H54 (cell line): ENCODE data around the gene ARHGEF18.
"Not testable (repeated sequence)": the region's sequence is repeated elsewhere in the genome, so short reads cannot be mapped to it uniquely, and the experiment has no call there.

Source experiments
- DNase-seq: peaks from one replicate; pipeline ENCODE4 v3.0.0; 2011; ENCODE audit warnings: low spot score, mixed read lengths; ENCODE audit not compliant: insufficient read length
- FAIRE-seq: peaks from 3 replicates; lab custom pipeline; 2011; peaks lifted over from hg19 to GRCh38; lab: Jason Lieb, UNC
- POLR2A ChIP-seq: IDR thresholded peaks from 2 replicates; pipeline ENCODE4 v1.6.1; 2011; ENCODE audit warnings: low read depth, mild to moderate bottlenecking, low read length

The ARHGEF18 gene

DNA sequence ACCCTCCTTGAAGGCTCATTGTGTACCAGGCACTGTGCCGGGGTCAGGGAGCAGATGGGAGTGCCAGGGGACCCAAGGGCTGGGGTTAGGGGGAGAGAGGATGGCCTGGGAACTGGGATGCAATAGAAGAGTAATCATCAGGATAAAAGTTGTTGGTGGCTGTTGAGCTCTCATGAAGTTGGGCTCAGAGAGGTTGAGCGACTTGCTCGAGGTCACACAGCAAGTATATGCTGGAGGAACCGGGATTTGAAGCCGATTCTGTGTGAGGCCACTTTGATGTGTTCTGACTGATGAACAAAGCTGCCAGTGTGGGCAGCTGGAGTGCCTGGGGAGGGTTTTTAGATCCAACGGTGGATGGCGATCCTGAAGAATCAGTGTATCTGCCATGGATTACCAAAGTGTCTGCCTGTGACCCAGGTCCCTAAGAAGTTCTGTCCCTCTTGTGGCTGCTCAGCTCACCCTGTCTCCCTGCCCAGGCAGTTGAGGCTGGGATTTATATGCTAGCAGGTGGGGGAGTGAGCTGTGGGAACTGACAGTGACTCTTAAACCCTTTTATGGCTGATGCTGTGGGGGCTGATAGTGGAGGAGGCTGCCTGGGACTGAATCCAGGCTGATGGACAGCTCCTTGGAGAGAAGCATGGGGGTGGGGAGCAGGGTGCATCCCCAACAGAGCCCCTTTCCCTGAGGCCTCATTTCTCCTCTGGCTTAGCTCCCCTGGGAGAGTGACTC is 8.3 kb downstream of the ARHGEF18 start:
- DNase-seq (no peak), FAIRE-seq (no peak)
- no peak for TF ChIP-seq POLR2A

DNA sequence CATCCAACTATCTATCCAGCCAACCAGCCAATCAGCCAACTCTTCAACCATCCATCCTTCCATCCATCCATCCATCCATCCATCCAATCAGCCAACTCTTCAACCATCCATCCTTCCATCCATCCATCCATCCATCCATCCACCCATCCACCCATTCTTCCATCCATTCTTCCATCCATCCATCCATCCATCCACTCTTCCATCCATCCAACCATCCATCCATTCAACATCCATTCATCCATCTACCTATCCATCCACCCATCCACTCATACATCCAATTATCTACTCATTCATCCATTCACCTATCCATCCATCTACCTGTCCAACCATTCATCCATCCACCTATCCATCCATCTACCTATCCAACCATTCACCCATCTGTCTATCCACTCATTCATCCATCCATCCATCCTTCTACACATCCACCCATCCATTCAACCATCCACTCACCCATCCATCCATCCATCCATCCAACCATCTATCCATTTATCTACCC is 9.4 kb downstream of the ARHGEF18 start:
- no peak for FAIRE-seq

DNA sequence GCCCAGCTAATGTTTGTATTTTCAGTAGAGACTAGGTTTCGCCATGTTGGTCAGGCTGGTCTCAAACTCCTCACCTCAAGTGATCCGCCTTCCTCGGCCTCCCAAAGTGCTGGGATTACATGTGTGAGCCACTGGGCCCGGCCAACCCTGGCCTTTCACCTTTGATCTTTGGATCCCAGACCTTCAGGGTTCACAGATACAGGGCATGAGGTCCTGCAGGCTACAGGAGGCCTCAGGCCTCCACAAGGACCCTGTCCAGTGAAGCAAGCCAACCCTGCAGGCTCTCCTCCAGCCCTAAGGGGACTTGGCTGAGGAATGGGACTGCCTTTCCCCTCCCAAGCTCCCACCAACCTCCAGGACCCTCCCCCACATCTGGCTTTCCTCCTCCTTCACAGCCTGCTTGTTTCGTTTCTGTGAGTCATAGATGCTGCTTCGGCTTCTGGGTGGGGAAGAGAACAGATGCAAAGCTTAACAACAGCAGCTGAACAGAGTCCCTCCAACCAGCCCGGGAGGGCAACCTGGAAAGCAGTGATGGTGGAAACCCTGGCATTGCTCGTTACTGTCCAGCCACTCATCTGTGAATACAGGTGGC is 11.8 kb downstream of the ARHGEF18 start:
- DNase-seq (no peak), FAIRE-seq (no peak)
- TF ChIP-seq POLR2A, result no peak

More for the DNA sequence above, 9.4 kb downstream of the ARHGEF18 start:
- TF ChIP-seq POLR2A, result no peak
- DNase-seq, result no peak

DNA sequence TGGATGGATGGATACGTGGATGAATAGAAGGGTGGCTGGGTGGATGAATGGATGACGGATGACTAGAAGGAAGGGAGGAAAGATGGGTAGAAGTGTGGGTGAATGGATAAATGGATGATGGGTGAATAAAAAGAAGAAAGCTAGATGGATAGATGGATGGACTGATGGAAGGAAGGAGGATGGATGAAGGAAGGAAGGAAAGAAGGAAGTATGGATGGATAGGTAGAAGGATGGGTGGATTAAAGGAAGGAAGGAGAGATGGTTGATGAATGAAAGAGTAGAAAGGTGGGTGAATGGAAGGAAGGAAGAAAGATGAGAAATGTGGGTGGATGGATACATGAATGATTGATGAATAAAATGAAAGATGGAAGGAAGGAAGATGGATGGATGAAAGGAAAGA is 14.5 kb downstream of the ARHGEF18 start:
- TF ChIP-seq POLR2A, result no peak
- DNase-seq, result no peak
- no peak for FAIRE-seq

DNA sequence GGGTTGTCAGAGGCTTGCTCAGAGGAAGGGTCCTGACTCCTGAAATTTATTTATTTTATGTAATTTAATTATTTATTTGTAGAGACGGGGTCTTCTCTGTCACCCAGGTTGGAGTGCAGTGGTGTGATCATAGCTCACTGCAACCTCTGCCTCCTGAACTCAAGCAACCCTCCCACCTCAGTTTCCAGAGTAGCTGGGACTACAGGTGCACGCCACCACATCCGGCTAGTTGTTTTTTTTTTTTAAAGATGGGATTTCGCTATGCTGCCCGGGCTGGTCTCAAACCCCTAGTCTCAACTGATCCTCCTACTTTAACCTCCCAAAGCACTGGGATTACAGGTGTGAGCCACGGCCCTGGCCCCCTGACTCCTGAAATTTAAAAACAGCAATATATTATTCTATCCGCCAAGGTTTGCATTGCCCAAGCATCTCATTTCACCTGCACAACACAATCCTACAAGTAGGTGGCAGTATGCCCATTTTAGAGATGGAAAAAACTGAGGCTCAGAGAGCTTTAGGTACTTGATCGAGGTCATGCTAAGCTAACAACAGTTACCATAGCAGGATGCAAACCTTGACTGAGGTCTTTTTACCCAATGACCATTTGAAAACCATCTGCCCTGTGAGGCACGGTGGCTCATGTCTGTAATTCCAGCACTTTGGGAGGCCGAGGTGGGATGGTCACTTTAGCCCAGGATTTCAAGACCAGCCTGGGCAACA is 18.1 kb downstream of the ARHGEF18 start:
- FAIRE-seq (no peak), DNase-seq (no peak)
- no peak for TF ChIP-seq POLR2A

DNA sequence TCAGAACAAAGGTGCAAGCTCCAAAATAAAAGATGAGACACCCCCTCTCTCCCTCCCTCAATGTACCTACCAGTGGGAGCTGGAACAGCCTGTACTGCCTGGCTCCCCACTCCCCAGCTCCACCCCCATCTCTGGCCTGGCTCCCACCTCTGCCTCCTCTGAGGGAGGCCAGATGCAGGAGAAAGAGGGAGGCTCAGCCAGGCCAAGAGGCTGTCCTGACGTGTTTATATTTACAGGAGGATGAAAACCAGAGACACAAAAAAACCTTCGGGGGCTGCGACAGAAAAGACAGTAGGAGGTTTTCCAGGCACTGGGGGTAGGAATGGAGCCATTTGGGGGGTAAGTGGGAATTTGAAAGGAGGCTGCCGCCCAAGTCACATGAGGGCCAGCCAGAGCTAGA is 19.7 kb downstream of the ARHGEF18 start:
- FAIRE-seq (no peak), DNase-seq (no peak)
- TF ChIP-seq POLR2A, result no peak

DNA sequence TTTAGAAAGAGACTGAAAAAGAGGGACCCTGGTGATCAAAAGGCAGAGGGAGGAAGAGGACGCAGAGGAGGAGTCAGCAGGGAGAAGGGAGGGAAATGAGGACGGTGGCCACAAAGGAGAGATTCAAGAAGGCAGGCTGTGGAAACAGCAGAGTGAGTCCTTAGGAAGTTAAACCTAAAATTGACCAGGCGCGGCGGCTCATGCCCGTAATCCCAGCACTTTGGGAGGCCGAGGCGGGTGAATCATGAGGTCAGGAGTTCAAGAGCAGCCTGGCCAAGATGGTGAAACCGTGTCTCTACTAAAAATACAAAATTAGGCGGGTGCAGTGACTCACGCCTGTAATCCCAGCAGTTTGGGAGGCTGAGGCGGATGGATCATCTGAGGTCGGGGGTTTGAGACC is 20.1 kb downstream of the ARHGEF18 start:
- FAIRE-seq, DNase-seq: not testable (repeated sequence)

DNA sequence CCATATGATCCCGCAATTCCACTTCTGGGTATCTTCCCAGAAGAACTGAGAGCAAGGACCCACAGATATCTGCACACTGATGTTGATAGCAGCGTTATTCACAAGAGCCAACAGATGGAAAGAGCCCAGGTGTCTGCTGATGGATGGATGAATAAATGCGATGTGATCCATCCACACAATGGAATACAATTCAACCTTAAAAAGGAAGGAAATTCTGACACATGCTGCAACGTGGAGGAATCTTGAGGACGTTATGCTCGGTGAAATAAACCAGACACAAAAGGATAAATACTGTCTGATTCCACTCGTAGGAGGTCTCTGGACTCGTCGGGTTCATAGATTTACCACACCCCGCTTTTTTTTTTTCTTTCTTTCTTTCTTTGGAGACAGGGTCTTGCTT is 21.8 kb downstream of the ARHGEF18 start:
- no peak for FAIRE-seq
- no peak for DNase-seq
- TF ChIP-seq POLR2A, result no peak

DNA sequence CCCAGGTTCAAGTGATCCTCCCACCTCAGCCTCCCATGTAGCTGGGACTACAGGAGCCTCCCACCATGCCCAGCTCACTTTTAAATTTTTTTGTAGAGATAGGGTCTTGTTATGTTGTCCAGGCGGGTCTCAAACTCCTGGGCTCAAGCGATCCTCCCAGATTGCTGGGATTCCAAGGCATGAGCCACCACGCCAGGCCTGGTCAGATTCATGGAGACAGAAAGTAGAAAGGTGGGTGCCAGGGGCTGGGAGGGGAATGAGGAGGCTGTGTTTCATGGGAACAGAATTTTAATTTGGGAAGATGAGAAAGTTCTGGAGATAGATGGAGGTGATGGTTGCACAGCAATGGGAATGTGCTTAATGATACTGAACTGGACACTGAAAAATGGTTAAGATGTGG is 22.3 kb downstream of the ARHGEF18 start:
- DNase-seq (no peak), FAIRE-seq (no peak)
- no peak for TF ChIP-seq POLR2A

DNA sequence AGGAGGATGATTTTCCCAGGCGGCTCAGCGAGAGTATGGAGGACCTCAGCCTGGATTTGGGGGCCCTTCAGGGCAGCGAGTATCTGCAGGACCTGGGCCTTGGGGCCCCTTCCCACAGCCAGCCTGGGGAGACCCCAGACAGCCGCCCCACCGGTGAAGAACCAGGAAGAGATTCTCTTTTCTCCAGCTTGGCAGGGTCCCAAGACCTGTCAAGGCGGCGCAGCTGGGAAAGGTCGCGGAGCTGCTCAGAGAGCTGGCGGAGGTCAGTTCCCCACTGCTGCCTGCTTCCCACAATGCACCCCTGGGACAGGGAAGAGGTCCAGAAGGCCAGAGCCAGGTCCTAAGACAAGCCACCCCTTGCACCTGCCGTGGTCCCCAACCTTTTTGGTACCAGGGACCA is 24.1 kb downstream of the ARHGEF18 start:
- DNase-seq, result no peak
- no peak for TF ChIP-seq POLR2A
- no peak for FAIRE-seq

DNA sequence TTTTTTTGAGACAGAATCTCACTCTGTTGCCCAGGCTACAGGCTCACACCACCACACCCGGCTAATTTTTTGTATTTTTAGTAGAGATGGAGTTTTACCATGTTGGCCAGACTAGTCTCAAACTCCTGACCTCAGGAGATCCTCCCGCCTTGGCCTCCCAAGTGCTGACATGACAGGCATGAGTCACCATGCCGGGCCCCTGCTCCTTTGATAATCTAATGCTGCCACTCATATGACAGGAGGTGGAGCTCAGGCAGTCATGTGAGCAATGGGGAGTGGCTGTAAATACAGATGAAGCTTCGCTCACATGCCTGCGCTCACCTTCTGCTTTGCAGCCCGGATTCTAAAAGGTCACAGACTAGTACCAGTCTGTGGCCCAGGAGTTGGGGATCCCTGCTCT is 25.1 kb downstream of the ARHGEF18 start:
- DNase-seq, result no peak
- no peak for TF ChIP-seq POLR2A
- FAIRE-seq, result no peak

DNA sequence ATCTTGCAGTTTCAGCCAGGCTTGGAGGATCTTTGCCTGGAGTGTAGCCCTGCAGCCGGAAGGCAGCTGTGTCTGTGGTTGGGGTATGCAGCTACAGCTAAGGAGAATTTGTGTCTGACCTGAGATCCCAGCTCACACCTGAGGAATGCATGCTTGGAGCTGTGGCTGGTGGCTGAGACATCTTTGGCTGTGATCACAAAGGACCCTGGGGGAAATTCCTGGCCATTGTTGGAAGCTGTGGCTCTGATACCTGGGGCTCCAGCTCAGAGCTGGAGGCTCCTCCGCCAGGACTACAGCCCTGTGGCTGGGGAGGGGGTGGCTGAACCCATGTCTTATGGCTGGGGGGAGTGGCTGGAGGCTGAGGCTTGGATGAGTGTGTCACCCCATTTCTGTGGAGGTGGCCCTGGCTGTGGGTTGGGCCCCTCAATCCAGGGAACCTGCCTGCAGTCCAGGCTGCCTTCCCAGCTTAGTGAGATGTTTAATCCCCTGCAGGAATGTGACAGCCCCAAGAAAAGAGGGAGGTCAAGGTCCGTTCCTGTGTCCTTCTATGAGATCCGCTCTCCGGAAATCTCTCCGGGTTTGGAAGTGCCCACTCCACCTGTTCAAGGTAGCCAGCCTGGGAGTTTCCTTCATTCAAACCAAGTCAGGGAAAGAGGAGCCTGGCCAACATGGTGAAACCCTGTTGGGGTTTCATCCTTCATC is 27.6 kb downstream of the ARHGEF18 start:
- FAIRE-seq (no peak), DNase-seq (no peak)
- no peak for TF ChIP-seq POLR2A

DNA sequence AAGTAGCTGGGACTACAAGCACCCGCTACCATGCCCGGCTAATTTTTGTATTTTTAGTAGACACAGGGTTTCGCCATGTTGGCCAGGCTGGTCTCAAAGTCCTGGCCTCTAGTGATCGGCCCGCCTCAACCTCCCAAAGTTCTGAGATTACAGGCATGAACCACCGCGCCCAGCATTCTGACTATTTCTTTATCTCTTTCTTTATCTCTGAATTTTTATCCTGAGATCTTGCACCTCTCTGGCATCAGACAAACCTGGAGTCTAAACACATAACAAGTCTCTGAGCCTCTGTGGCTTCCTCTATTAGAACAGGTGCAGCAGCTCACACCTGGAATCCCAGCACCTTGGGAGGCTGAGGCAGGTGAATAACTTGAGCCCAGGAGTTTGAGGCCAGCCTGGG is 28.5 kb downstream of the ARHGEF18 start:
- TF ChIP-seq POLR2A, result no peak
- FAIRE-seq (no peak), DNase-seq (no peak)

DNA sequence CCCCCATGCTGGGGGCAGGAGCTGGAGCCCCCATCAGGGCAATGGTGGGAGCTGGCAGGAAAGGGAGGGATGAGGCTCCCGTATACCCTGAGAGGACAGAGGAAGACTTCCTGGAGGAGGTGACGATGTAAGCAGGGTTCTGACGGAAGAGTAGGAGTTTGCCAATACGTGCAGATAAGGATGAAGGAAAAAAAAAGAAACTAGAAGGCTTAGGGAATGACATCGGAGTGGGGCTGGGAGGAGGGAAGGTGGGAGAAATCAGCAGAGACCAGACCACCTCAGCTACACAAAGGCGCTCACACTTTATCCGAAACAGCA is 32.3 kb downstream of the ARHGEF18 start:
- no peak for DNase-seq
- FAIRE-seq, result no peak
- no peak for TF ChIP-seq POLR2A

DNA sequence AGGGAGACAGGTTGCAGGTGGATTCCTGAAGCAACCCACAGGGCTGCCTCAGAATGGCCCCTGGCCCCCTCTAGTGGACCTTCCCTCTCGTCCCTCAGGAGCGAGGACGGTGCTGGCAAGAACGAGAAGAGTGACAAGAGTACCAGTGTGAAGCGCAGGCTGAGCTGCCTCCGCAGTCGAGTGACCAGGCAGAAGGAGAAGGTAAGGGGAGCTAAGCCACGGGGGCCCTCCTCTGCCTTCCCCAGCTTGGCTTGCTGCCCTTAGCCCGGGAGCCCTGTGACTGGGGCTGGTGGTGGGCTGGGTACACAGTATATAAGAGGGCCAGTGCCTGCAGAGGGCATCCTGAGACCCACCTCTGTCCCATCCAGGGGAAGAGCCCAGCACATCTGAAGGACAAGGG is 34.0 kb downstream of the ARHGEF18 start:
- DNase-seq (no peak), FAIRE-seq (no peak)
- TF ChIP-seq POLR2A, result no peak
